ENCODE data around the gene KCNF1. TPM values are rescaled to one million over a fixed set of nuclear protein-coding genes. Genes with fewer than 3 reads are reported as not detected.

Gene KCNF1
- total RNA-seq, 2 donors from 2014 or later = not detected

DNA sequence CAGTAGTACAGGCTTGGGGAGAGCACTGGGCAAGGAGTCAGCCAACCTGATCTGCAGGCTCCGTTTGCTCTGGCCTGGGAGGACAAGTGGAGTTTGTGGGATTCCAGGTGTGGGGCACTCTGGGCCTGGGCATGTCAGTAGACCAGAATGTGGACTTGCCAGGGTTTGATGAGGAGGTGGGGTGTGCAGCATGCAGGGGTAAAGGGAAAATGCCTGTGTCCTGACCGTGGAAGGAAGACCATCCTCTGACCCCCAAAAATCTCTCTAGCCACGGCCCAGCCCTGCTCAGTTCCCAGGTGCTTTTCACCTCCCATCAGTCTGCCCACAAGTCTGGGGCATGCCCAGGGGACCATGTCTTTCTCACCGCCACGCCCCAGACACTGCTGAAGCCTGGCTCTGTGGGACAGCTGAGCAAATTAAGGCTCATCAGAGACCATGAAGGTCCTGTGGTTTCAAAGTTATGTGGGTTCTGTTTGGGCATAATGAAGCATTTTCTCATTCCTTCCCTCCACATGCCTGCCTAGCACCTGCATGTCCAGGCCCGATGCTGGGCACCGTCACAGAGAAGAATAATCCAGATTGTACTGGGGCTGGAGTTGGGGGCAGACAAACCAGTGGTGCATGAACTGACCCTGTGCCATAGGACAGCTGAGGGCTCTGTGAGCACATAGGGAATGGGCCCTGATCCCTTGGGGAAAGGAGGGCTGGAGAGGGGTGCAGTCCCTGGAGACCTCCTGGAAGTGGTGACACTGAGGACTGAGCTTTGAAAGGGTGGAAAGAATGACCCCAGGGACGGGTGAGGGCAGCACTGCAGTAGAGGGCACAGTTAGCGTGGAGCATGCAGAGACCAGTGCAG is 6.5 kb upstream of the KCNF1 start:
- peak overlapping the region; percentile 25 for H3K27ac Mint-ChIP-seq
- peaks cover 7% of the 10 kb centered on the region for H3K27me3 Mint-ChIP-seq
- H3K4me3 Mint-ChIP-seq = no peak overlapping the region
- ATAC-seq (replicated peaks) = no peak
- no peaks in the 10 kb centered on the region for H3K9me3 Mint-ChIP-seq
- no peaks in the 10 kb centered on the region for H3K36me3 Mint-ChIP-seq (ENCODE audit: low read depth)
- no peaks in the 10 kb centered on the region for H3K4me1 Mint-ChIP-seq

DNA sequence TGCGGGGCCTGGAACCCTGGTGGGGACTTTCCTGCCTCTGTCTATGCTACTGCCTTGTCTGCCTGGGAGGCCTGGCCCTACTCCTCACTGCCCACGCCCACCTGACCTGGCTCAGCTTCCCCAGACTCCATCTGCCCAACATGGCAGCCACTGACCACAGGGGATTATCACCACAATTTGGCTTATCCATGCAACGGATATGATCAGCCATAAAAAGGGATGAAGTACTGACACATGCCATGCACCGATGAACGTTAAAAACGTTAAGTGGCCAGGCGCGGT is 5.9 kb upstream of the KCNF1 start:
- peaks cover 10% of the 10 kb centered on the region for H3K27me3 Mint-ChIP-seq
- peaks cover under 1% of the 10 kb centered on the region for H3K4me1 Mint-ChIP-seq
- H3K36me3 Mint-ChIP-seq (ENCODE audit: low read depth) = no peaks in the 10 kb centered on the region
- H3K4me3 Mint-ChIP-seq = no peak overlapping the region
- H3K27ac Mint-ChIP-seq = no peak overlapping the region
- no peaks in the 10 kb centered on the region for H3K9me3 Mint-ChIP-seq
- no peak for ATAC-seq (replicated peaks)

DNA sequence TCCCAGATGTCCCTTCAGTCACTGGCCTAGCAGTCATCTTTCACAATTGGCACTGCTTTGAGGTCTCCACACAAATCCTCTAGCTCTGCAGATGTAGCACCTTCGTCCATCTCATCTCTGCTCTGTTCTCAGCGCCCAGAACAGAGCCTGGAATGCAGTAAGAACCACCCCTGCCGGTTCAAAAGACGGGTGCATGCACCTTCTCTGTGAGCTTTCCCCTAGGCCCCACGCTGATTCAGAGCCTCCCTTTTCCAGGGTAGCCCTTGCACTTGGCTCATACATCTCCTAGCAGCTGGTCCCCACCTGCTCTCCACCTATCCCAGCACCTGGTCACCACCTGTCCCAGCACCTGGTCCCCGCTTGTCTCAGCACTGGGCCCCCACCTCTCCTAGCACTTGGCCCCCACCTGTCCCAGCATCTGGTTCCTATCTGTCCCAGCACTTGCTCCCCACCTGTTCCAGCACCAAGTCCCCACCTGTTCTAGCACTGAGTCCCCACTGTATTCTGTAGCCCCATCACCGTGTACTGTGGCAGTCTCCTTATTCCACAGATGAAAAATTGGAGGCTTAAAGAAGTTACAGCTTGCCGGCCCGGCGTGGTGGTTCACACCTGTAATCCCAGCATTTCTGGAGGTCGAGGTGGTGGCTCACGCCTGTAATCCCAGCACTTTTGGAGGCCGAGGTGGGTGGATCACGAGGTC is 4.7 kb upstream of the KCNF1 start:
- no peak for ATAC-seq (replicated peaks)
- no peak overlapping the region for H3K27ac Mint-ChIP-seq
- H3K4me3 Mint-ChIP-seq = no peak overlapping the region
- peaks cover 14% of the 10 kb centered on the region for H3K27me3 Mint-ChIP-seq
- no peaks in the 10 kb centered on the region for H3K9me3 Mint-ChIP-seq
- H3K4me1 Mint-ChIP-seq = peaks cover 4% of the 10 kb centered on the region
- no peaks in the 10 kb centered on the region for H3K36me3 Mint-ChIP-seq (ENCODE audit: low read depth)

DNA sequence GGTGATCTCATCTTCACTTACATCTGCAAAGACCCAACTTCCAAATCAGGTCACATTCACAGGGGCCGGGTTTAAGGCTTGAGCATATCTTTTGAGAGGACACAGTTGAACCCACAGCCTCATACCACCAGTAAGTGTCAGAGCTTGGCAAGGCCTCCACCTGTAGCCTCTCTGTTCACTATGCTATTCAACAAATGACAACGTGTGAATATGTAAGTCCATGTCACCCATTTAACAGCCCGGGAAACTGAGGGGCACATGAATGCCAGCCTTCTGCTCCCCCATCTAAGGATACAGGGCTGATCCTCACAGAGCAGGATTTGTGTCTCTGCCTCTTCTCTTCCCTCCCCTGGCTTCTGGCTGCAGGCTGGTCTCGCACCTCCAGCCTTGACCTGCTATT is 3.5 kb upstream of the KCNF1 start:
- Mint-ChIP-seq H3K36me3 (ENCODE audit: low read depth) (no peaks in the 10 kb centered on the region), H3K4me1 (peaks cover 4% of the 10 kb centered on the region), H3K27ac (no peak overlapping the region), H3K27me3 (peaks cover 23% of the 10 kb centered on the region), H3K4me3 (no peak overlapping the region), H3K9me3 (no peaks in the 10 kb centered on the region)
- ATAC-seq (replicated peaks) = no peak

DNA sequence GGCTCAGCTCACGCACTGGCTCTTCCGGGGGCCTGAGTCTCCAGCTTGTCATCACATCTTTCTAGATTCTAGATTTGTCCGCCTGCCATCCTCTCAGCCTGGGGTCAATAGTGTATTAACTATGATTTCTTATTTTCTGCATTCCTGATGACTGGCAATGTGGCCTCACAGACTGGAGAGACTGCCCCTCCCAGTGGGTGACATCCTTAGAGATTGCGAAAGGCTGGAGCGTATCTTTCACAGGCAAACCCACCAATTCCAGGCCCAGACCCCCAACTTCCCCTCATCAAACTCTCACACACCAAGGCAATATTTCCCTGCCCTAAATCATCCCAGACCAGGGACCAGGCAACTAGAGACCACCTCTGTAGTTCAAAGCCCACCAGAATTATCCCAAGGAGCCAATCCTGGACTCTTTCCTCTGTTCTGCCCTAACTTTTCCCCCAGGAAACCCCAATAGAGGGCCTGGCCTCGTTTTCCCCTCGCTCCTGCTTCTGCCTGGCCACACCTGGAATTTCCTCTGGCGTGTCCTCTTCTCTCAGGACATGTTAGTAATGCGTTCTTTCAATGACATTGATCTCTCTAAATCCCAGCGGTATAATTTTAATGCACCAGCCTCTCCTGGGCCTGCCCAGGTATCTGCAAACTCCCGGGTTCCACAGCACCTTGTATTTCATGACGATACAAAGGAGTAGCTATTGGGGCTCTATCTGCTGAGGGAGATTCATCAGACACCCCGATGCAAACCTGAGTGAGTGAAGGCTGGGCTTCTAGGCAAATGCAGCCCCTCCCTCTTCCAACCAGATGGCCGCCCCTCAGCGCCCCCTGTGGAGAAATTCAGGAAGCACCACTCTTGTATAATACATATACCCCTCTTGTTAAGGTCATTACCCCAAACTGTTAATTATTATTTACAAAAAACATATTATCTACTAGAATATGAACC is 2.4 kb upstream of the KCNF1 start:
- no peak for ATAC-seq (replicated peaks)
- Mint-ChIP-seq H3K9me3 (no peaks in the 10 kb centered on the region), H3K27ac (no peak overlapping the region), H3K4me3 (no peak overlapping the region), H3K36me3 (ENCODE audit: low read depth) (no peaks in the 10 kb centered on the region), H3K4me1 (peaks cover 4% of the 10 kb centered on the region), H3K27me3 (peaks cover 25% of the 10 kb centered on the region)

DNA sequence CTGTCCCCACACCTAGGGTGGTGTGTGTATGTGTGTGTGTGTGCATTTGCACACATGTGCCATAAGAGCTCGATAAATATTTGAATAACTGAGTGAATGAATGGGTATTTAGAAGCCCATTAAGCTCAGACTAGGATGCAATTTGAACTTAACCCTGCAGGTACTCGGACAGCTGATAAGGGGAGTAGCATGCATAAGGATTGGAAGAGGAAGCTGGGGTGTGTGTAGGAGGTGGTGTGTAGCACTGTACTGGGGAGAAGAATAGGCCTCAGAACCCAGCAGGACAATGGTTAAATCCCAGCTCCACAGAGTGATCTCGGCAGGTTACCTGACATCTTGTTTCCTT is 1.8 kb upstream of the KCNF1 start:
- ATAC-seq (replicated peaks) = no peak
- no peaks in the 10 kb centered on the region for H3K36me3 Mint-ChIP-seq (ENCODE audit: low read depth)
- H3K4me1 Mint-ChIP-seq = peaks cover 4% of the 10 kb centered on the region
- no peaks in the 10 kb centered on the region for H3K9me3 Mint-ChIP-seq
- no peak overlapping the region for H3K27ac Mint-ChIP-seq
- H3K27me3 Mint-ChIP-seq = peaks cover 31% of the 10 kb centered on the region
- no peak overlapping the region for H3K4me3 Mint-ChIP-seq

DNA sequence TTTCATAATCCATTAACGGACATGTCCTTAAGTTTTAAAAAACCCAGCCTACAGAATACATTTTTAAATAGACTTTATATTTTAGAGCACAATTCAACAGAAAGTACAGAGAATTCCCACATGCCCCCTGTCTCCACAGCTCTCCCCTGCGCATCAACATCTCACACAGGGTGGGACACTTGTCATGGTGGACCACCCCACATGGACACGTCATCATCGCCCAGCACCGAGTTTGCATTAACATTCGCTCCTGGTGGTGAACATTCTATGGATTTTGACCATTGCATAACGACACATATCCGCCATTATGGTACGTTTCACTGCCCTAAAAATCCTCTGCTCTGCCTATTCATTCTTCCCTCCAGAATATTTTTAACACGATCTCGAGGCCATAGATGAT is 1.1 kb upstream of the KCNF1 start:
- Mint-ChIP-seq H3K4me1 (peaks cover 4% of the 10 kb centered on the region), H3K36me3 (ENCODE audit: low read depth) (no peaks in the 10 kb centered on the region), H3K4me3 (no peak overlapping the region), H3K27ac (no peak overlapping the region), H3K27me3 (peaks cover 35% of the 10 kb centered on the region), H3K9me3 (no peaks in the 10 kb centered on the region)
- no peak for ATAC-seq (replicated peaks)

DNA sequence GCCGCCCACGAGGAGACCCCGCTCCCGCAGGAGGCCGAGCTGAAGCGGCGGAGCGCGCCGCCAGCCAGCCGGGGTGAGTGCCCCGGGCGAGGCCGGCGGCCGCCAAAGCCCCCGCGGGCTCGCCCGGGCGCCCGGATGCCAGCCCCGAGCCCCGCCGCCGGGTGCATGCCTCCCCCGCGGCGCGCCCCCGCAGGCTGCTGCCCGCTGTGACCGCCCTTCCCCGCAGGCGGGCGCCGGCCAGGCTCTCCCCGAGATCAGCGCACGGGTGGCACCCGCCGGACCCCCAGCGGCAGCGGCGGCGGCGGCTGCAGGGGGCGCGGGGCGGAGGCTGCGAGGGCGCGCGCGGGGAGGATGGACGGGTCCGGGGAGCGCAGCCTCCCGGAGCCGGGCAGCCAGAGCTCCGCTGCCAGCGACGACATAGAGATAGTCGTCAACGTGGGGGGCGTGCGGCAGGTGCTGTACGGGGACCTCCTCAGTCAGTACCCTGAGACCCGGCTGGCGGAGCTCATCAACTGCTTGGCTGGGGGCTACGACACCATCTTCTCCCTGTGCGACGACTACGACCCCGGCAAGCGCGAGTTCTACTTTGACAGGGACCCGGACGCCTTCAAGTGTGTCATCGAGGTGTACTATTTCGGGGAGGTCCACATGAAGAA is 470 bp downstream of the KCNF1 start:
- ATAC-seq (replicated peaks) = no peak

DNA sequence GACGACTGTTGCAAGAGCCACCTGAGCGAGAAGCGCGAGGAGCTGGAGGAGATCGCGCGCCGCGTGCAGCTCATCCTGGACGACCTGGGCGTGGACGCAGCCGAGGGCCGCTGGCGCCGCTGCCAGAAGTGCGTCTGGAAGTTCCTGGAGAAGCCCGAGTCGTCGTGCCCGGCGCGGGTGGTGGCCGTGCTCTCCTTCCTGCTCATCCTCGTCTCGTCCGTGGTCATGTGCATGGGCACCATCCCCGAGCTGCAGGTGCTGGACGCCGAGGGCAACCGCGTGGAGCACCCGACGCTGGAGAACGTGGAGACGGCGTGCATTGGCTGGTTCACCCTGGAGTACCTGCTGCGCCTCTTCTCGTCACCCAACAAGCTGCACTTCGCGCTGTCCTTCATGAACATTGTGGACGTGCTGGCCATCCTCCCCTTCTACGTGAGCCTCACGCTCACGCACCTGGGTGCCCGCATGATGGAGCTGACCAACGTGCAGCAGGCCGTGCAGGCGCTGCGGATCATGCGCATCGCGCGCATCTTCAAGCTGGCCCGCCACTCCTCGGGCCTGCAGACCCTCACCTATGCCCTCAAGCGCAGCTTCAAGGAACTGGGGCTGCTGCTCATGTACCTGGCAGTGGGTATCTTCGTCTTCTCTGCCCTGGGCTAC is 1.2 kb downstream of the KCNF1 start:
- peaks cover 35% of the 10 kb centered on the region for H3K27me3 Mint-ChIP-seq
- H3K27ac Mint-ChIP-seq = no peak overlapping the region
- no peaks in the 10 kb centered on the region for H3K9me3 Mint-ChIP-seq
- peaks cover 4% of the 10 kb centered on the region for H3K4me1 Mint-ChIP-seq
- no peaks in the 10 kb centered on the region for H3K36me3 Mint-ChIP-seq (ENCODE audit: low read depth)
- ATAC-seq (replicated peaks) = no peak
- H3K4me3 Mint-ChIP-seq = no peak overlapping the region

More for the DNA sequence above, 470 bp downstream of the KCNF1 start:
- Mint-ChIP-seq H3K9me3 (no peaks in the 10 kb centered on the region), H3K27me3 (peaks cover 35% of the 10 kb centered on the region), H3K27ac (no peak overlapping the region), H3K4me1 (peaks cover 4% of the 10 kb centered on the region), H3K36me3 (ENCODE audit: low read depth) (no peaks in the 10 kb centered on the region), H3K4me3 (no peak overlapping the region)

DNA sequence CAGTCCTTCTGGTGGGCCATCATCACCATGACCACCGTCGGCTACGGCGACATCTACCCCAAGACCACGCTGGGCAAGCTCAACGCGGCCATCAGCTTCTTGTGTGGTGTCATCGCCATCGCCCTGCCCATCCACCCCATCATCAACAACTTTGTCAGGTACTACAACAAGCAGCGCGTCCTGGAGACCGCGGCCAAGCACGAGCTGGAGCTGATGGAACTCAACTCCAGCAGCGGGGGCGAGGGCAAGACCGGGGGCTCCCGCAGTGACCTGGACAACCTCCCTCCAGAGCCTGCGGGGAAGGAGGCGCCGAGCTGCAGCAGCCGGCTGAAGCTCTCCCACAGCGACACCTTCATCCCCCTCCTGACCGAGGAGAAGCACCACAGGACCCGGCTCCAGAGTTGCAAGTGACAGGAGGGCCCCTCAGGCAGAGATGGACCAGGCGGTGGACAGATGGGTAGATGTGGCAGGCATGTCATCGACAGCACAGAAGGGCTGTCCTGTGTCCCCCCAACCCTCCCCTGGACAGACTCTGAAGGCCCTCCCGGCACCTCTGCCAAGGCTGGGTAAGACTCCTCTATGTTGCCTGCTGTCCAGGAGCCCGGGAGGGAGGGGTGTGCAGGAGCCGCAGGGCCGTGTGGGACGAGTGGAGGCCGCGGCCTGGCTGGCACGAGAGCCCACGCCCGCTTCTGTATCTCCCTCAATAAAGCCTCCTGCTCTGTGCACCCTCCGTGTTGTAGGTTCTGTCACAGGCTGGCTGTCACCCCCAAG is 2.0 kb downstream of the KCNF1 start:
- H3K9me3 Mint-ChIP-seq = no peaks in the 10 kb centered on the region
- peaks cover 35% of the 10 kb centered on the region for H3K27me3 Mint-ChIP-seq
- H3K4me1 Mint-ChIP-seq = peaks cover 4% of the 10 kb centered on the region
- no peak overlapping the region for H3K4me3 Mint-ChIP-seq
- H3K27ac Mint-ChIP-seq = no peak overlapping the region
- ATAC-seq (replicated peaks) = no peak
- no peaks in the 10 kb centered on the region for H3K36me3 Mint-ChIP-seq (ENCODE audit: low read depth)

DNA sequence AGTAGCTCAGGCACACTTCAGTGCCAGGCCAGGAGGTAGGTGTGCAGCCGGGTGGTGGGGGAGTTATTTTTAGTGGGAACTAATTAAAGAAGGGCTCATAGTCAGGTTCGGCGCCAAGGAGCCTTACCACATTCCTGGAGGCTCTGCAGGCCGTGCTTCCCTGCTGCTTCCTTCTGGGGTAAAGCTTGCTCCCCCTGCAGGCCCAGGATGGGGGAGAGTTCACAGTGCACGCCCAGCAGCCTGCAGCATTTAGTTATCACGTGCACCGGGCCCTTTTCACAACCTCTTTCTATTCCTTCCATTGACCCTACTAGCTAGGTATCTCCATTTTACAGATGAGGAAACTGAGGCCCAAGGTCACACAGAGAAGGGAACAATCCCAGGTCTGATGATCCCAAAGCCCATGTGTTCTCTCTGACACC is 2.5 kb downstream of the KCNF1 start:
- peaks cover 4% of the 10 kb centered on the region for H3K4me1 Mint-ChIP-seq
- H3K9me3 Mint-ChIP-seq = no peaks in the 10 kb centered on the region
- no peak overlapping the region for H3K27ac Mint-ChIP-seq
- H3K4me3 Mint-ChIP-seq = no peak overlapping the region
- peaks cover 35% of the 10 kb centered on the region for H3K27me3 Mint-ChIP-seq
- no peaks in the 10 kb centered on the region for H3K36me3 Mint-ChIP-seq (ENCODE audit: low read depth)
- ATAC-seq (replicated peaks) = no peak

DNA sequence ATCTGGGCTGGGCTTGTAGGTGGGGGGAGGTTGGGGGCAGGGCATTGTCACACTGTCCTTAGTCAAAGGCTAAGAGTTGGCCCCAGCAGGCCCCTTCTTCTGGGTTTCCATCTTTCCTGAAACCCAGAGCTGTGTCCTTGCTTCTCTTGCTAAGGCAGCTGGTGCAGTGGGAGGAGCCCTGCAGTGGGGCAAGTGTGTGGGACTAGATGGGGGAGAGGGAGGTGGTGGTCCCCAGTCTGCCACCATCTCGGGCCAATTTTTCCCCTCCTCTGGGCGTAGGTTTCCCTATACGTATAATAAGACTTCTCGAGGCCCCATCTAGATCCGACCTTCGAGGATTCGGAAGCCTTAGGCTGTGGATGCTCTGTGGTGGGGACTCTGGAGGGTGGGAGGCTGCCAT is 3.5 kb downstream of the KCNF1 start:
- Mint-ChIP-seq H3K27ac (no peak overlapping the region), H3K36me3 (ENCODE audit: low read depth) (no peaks in the 10 kb centered on the region), H3K27me3 (peaks cover 32% of the 10 kb centered on the region), H3K9me3 (no peaks in the 10 kb centered on the region), H3K4me3 (no peak overlapping the region), H3K4me1 (peaks cover 4% of the 10 kb centered on the region)
- no peak for ATAC-seq (replicated peaks)

DNA sequence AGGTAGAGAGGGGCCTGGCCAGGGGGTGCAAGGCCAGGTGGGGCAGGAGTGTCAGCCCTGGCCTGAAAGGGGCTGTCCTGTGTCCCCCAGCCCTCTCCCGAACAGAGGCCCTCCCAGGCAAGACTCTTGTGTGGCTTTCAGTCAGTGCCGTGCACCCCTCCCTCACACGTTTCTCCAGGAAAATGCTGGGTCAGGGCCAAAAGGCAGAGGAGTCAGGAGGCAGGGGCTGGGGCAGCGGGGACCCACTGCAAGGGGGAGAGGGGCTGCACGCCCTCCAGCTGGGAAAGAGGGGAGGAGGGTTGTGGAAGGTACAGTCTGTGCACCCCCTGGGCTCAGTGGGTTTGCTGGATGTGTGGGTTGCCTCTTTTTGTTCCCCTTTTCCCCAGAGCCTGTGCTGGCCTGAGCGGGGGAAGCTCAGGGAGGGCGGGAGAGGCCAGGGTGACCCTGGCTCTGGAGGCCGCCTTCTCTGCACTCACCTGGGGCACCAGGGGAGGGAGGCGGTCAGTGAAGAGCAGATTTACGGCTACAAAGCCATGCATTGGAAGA is 4.1 kb downstream of the KCNF1 start:
- no peak overlapping the region for H3K27ac Mint-ChIP-seq
- no peak for ATAC-seq (replicated peaks)
- peaks cover 30% of the 10 kb centered on the region for H3K27me3 Mint-ChIP-seq
- H3K36me3 Mint-ChIP-seq (ENCODE audit: low read depth) = no peaks in the 10 kb centered on the region
- H3K4me1 Mint-ChIP-seq = peaks cover 3% of the 10 kb centered on the region
- H3K4me3 Mint-ChIP-seq = no peak overlapping the region
- H3K9me3 Mint-ChIP-seq = no peaks in the 10 kb centered on the region

Data from activated T-helper 17 cell treated with anti-CD3 and anti-CD28 coated beads, Interleukin-2, amount 50 U/mL, for 72 hours (primary cell).